Hematopoietic multipotent progenitor cell treated with erythropoietin and hydrocortisone succinate and interleukin-3 and kit ligand, for 17 days (in vitro differentiated cells): Measurements from ENCODE around the gene NEURL3.
A peak's percentile ranks its signal among the peaks of the same experiment; 100 is the strongest.
"Not testable (repeated sequence)": the region's sequence is repeated elsewhere in the genome, so short reads cannot be mapped to it uniquely, and the experiment has no call there.

ENCODE experiments used
- DNase-seq: peaks from one replicate; pipeline ENCODE4 v3.0.0-alpha.2; 2015; ENCODE audit warnings: low spot score

The NEURL3 gene, protein sequence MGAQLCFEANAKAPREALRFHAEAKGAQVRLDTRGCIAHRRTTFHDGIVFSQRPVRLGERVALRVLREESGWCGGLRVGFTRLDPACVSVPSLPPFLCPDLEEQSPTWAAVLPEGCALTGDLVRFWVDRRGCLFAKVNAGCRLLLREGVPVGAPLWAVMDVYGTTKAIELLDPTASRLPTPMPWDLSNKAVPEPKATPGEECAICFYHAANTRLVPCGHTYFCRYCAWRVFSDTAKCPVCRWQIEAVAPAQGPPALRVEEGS

DNA sequence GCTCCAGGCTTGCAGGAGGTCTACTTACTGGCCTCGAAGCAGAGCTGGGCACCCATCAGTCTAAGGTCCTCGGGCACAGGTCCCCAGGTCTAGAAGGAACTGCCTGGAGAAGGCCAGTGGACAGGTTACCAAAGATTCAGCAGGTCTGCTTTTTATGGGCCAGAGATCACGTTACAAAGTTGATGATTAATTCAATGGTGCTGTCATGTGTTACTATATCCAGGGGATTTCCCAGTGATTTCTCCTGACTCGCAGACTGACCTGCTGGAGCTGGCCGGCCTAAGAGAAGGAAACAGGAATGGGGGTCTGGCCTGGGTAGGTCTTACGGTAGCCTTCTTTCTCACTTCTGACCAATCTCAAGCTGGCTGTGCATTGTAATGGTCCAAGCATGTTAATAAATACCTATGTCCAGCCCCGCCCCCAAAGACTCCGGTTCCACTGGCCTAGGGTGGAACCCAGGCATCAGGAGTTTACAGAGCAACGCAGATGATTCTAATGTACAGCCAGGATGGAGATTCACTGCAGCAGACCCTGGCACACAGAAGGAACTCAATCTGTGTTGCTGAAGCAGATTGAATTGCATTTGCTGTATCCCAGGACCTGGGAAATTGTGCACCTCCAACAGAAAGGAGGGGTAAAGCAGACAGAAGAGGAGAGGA lies at the start of gene NEURL3:
NEURL3 (minus strand) TSS at position 127 of the 659 bp plus-strand sequence; CDS start at position 56, 71 bp downstream.
- DNase-seq: no peak

DNA sequence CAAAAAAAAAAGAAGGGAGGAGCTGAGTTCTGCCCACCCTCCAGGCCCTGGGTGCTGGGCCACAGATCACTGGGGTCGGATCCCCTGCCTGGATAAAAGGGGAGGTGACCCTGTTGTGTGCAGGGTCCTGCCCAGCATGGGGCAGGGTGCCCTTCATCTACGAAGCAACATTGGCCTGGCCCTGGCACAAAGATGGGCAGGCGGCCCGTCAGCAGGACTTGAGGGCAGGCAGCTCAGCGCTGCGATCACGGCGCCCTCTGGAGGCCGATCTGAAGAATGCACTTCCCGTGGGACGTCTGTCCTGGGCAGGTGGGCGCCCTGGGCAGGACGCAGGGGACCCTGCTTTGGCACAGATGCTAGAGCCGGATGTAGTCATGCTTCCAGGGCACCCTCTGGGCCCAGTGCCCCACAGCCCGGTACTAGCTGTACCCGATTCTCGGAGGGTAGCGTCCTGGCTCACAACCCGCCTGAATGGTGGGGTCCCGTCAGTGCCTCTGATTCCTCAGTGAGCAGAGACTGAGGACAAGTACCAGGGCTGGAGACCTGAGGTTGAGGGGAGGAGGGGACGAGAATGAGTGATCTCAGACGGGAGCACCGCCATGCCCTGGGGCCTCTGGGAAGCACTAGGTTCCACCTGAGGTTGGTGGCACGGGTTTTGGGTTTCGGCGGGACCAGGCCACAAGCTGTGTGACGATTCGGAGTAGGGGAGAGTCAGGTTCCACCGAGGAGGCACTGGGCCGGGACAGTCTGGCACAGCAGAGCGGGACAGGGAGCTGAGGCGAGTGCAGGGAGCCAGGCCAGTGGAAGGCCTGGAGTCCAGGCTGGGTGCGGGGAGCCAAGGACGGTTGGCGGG lies 49.4 kb upstream of the NEURL3 start:
- peak; percentile 63 for DNase-seq

DNA sequence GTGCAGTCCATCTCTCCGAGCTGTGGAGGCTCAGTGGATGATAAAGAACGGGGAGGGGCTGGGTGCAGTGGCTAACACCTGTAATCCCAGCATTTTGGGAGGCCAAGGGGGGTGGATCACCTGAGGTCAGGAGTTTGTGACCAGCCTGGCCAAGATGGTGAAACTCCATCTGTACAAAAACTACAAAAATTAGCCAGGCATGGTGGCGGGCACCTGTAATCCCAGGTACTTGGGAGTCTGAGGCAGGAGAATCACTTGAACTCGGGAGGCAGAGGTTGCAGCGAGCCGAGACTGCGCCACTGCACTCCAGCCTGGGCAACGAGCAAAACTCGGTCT lies 48.8 kb upstream of the NEURL3 start:
- not testable (repeated sequence) for DNase-seq

DNA sequence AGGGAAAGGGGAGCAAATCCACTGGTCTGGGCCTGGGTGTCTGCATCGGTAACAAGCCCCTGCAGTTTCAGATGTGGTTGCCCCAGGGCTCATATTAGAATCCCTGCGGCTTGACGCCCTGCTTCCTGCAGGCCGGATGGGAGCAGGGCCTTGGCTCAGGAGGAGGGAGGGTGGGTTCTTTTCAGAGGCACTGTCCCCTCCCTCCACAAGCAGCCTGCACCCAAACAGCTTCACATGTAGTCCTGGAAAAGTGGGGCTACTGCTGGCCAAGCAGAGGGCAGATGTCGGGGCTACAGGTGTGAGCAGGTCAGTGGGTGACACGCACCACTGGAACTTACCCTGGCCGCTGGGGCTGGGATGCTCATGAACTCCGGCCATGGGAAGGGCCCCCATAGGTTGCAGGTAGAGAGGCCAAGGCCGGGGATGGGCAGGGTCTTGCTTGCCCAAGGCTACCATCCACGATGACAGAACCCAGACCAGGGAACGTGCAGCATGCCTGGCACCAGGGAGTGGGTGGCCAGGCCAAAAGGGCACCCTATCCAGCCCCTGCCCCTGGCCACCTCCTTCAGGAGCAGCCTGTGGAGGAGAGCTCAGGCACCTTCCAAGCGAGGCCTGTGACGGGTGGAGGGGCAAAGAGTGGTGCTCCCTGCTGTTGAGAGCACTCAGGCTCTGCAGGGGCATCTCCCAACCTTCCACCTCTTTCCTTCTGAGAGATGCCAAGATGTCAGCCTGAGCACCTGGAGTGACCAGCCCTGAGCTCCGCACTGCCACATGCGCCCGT lies 48.2 kb upstream of the NEURL3 start:
- no peak for DNase-seq

DNA sequence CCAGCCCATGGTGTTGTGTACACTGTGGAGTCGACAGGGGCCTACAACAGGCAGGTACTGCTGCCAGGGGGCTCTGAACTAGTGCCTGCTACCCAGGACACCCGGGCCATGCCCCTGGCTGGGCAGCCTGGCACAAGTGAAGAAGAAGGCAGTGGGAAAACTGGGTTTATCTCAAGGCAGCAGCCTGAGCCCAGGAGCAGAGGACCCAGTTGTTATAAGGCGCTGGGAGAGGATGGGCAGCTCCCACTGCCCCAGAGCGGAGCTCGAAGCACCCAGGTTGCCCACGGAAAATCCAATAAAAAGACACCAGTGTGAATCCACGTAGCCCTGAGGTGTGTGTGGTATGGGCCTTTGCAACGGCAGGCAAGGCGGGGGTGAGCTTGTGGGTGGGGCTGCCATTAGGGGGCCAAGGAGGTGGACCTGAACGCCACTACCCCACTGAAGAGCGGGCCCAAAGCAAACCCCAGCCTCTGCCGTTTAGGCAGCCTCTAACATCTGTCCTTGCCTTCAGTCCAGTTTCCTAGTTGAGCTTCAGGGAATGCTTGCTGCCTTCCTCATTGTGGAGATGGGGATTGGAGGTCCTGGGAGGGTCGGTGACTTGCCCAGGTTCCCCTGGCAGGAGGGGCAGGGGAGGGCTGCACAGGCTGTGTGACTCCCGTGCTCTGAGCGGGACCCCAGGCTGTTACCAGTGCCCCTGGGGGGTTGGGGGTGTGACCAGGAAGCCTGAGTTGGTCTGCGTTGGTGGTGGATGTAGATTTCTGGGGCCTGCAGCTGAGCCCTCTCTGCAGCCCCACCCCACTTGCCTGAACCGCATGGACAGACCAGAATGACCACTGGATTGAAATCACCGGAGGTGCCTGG lies 47.4 kb upstream of the NEURL3 start:
- no peak for DNase-seq

DNA sequence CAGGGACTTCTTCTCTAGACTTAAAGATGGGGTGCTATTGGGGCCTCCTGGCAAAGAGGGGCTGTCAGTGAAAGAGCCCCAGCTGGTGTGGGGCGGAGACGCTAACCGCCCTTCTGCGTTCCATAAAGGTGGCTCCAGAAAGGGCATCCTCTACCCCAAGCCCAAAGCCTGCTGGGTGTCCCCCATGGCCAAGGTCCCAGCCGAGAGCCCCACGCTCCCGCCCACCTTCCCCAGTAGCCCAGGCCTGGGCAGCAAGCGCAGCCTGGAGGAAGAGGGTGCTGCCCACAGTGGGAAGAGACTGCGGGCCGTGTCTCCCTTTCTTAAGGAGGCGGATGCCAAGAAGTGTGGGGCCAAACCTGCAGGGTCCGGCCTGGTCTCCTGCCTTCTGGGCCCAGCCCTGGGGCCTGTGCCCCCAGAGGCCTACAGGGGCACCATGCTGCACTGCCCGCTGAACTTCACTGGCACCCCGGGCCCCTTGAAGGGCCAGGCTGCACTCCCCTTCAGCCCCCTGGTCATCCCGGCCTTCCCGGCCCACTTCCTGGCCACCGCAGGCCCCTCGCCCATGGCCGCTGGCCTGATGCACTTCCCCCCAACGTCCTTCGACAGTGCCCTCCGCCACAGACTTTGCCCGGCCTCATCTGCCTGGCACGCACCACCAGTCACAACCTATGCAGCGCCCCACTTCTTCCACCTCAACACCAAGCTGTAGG lies 46.6 kb upstream of the NEURL3 start:
- no peak for DNase-seq

DNA sequence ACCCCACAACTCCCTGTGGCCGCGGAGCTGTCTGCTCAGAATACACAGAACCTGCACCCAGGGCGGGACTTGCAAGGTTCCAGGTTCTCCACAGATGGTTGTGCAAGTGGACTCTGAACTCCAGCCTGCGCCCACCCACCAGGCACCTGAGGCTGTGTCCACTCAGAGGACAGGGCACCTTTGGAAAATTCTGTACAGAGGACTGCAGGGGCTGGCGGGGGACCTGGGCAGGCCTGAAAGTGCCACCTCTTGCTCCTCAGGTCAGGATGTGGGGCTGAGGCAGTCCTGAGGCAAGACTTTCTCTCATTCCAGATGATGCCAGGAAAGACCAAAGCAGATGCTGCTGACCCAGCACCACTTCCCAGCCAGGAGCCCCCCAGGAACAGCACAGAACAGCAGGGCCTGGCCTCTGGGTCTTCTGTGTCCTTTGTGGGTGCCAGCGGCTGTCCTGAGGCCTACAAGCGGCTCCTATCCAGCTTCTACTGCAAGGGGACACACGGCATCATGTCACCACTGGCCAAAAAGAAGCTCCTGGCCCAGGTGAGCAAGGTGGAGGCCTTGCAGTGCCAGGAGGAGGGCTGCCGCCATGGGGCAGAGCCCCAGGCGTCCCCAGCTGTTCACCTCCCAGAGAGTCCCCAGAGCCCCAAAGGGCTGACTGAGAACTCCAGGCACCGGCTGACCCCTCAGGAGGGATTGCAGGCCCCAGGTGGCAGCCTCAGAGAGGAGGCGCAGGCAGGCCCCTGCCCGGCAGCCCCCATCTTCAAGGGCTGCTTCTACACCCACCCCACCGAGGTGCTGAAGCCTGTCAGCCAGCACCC lies 45.8 kb upstream of the NEURL3 start:
- no peak for DNase-seq

DNA sequence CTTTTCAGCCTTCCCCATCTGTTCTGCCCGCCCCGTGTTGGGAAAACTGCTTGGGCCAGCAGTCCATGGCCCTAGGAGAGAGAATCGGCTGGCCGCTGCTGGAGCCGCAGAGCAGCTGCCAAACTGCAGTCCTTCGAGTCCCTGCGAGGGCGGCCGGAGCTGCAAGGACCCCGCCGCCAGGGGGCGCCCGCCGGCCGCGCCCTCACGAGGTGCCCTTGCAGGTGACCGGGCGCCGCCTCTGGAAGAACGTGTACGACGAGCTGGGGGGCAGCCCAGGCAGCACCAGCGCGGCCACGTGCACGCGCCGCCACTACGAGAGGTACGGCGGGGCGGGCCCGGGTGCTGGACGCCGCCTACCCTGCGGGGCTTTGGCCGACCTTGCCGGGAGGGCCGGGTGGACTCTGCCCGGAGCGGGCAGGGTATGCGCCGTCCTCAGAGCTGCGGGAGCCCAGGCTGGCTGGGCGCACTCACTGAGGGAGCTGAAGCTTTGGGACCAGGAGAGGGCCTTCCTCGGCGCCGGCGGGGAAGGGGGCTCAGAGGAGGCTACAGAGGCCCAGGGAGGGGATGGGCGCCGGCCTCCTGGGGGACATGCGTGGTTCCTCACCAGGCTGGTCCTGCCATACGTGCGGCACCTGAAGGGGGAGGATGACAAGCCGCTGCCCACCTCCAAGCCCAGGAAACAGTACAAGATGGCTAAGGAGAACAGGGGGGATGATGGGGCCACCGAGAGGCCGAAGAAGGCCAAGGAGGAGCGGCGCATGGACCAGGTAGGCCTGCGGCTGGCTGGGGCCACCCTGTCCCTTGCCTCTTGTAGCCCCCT lies 45.0 kb upstream of the NEURL3 start:
- peak; percentile 34 for DNase-seq

DNA sequence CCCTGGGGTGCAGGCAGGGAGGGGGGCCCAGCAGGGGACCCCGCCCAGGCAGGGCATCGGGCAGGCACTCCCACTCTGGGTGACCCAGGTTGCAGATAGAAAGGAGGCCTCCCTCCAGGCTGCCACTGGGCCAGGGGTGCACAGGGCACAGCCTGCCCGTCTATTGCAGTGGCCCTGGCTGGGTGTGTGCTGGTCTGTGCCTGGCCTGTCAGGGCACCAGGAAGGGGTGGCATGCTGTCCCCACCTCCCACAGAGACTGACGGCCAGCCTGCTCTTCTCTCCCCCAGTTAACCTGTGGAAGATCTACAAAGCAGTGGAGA lies 44.3 kb upstream of the NEURL3 start:
- DNase-seq: no peak

DNA sequence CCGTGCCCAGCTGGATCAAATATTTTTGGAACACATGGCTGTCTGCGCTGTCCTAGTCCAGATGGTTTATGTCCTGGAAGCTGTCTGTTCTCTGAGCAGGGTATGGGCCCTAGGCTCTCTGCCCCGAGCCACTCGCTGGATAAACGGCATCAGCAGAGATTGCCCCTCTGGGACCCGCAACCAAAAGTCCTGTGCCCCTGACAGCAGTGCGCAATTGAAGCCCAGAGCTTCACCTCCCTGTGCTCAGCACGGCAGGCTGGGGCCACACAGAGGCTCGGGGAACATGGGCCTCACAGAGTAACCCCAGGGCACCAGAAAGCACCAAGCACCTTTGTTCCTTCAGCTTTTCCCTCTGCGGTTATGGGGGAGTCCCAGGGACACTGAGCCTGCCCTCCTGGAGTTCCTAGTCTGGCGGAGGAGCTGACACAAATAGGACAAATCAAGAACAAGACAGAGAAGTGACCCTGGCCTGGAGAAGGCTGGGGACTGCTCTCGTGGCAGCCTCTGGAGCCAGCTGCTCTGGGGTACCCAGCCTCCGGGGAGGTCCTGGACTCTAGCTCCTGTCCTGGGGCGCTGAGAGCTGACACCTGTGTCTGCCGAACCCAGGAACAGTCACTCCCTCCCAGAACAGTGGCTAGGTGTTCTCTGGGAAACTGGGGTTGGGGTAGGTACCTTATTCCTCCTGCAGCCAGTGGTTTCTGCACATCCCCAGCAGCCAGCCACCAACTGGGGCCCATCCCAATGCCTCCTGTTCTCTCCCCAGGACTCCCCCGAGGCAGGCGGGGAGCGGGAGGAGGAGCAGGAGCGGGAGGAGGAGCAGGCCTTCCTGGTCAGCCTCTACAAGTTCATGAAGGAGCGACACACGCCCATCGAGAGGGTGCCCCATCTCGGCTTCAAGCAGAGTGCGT lies 43.7 kb upstream of the NEURL3 start:
- no peak for DNase-seq

DNA sequence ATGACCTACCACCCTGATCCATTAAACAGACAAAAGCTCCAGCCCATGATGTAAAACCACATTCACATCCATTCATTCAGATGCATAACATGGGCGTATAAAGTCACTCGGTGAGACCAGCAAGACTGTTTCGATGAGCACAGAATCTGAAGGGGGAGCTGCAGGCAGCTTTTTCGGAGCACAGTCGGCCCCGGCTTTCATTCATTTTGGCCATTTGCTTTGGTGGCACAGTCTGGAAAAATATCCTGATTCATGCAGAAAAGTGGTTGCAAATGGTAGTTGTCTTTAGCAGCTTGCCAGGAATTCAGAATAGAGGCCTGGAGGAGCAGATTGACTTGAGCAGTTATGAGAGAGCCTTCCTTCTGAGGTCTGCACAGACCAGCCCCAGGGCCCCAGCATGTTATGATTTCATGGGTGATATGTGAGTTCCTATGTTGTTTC lies 42.6 kb upstream of the NEURL3 start:
- DNase-seq: no peak

DNA sequence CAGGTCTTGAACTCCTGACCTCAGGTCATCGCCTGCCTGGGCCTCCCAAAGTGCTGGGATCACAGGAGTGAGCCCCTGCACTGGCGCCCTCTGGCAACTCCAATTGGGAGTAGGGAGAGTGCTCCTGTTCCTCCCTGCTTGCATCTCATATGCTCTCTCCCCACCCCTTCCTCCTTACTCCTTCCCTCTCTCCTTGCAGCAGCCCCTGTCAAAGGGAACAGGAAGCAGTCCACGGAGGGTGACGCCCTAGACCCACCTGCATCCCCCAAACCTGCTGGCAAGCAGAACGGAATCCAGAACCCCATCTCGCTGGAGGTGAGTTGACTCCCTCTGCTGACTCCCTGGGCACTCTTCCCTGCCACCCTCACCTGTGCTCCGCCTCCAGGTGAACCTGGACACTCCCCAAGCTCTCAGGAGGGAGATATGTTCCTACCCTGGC lies 42.1 kb upstream of the NEURL3 start:
- DNase-seq: no peak

DNA sequence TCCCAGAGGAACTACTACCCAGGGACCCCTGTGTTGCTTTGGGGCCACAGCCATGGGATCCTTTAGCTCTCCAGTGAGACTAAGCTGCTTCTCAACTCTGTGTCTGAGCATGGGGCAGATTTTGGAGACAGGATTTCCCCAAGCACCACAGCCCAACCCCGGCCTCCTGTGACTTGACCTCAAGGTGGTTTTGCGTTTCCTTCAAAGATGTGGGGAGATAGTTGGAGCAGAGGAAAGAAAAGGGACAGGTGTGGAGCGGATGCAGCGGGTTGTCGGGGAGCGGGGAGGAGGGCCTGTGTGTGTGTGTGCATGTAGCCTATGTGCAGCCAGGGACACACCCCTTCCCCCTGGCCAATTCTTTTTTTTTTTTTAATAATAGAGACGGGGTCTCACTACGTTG lies 41.6 kb upstream of the NEURL3 start:
- no peak for DNase-seq

DNA sequence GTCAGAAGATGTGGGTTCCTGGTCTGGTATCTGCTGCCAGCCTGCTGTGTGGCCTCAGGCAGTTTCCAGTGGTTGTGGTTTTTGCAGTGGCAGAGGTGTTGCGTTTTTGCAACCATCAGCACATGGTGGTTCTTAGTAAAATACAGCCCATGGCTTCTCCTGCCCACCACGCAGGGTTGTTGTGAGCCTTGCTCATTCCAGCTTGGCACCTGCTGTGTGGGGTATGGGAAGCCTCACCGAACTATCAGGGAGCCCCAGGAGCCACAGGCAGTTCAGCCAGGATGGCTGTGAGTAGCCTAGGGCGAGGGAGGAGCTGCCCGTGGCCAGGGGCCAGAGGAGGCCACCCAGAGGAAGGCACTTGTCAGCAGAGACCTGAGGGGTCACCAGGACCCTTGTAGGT lies 41.2 kb upstream of the NEURL3 start:
- DNase-seq: no peak

DNA sequence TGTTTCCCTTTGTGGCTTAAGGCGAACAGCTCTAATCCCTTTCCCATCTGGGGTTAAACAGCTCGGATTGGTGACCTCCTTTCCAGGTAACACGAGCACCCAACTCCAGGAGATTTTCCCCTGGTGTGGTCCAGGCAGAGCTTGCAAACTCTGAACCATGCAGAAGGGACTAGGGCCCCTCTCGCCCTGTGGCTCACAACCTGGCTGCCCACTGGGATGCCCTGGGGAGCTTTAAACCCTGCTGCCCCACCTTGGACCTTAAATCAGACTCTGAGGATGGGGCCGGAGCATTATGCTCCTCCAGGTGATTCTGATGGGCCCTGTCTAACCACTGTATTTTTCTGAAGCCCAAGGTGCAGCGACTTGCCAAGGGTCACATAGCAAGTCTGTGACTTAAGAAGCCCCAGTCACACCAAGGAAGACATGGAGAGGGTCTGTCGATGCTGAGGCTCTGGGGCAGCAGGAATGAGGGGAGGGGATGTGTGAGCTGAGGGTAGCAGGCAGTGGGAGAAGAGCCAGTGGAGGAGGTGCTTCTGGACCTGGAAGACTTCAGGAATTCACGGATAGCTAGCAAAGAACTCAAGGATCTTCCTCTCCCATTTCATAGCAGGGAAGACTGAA lies 37.3 kb upstream of the NEURL3 start:
- no peak for DNase-seq

DNA sequence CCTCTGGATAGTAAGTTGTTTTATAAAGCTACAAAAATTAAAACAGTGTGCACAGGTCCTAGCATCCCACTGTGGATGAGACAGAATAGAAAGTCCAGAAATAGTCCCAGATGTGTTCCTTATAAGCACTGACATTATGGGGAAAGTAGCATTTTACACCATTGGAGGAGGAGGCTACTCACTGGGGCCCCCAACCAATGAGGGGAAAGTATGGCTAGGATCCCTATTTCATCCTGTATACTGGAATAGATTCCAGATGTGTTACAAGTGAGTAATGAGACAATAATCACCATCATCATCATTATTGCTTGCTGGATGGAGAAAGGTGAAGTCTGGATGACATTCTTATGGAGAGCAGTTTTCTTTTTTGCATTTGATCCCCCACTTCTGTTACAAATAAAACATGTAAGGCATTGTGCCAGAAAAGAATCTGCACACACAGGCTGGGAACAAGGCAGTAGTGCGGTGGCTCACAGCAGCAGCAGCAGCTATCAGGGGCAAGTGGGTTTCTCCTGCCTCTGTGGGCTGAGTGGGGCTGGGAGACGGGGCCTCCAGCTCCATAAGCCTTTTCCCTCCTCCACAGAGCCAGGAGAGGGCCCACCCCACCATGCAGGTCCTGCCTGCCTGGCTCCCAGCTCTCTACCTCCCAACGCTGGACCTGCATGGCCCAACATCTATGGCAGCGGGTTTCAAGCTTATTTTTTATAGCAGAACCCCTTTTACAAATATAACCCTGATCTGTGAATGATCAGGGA lies 36.4 kb upstream of the NEURL3 start:
- DNase-seq: no peak

DNA sequence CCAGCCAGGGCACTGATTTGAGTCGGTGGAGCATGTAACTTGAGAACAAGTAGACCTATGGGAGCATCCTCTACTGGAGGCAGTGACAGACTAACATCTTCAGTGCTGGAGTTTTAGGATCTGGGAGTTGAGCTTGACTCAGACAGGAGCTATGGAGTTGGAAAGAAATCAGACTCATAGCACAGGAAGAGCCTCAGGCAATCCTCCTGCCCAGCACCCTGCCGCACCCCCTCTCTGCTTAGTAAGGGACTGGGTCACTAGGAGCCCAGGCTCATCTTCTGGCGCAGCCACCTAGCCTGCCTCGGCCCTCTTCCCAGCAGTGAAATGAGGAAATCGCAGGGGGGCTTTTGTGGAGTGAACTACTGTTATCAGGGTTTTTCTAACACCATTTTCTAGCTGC lies 35.0 kb upstream of the NEURL3 start:
- DNase-seq: no peak
